Endothelial cell of umbilical vein (primary cell): Measurements from ENCODE around the gene PKNOX1. TPM values are rescaled to one million over a fixed set of nuclear protein-coding genes. Genes with fewer than 3 reads are reported as not detected.

Source experiments
- BruUV-seq: library from RNA; stranded (reverse); fragments of 400-500 nt; replicated peaks from 2 replicates; lab custom pipeline; 2021; lab: Mats Ljungman, UMichigan
- CTCF ChIA-PET: fragments of 300-600, 350-600 bp; sonication (Branson Sonifier 250); formaldehyde crosslinking; loops from one replicate; lab custom pipeline; 2021; ENCODE audit warnings: antibody characterized with exemption, inconsistent platforms; lab: Charles Lee
- POLR2A ChIA-PET: fragments of 300-600, 350-600 bp; sonication (Branson Sonifier 250); formaldehyde crosslinking; loops from one replicate; lab custom pipeline; 2021; ENCODE audit warnings: antibody characterized with exemption, inconsistent platforms; lab: Charles Lee
- DNase-seq: peaks from one replicate; pipeline ENCODE4 v3.0.0-alpha.2; 2011; ENCODE audit warnings: low read depth, low spot score
- FAIRE-seq: peaks from 2 replicates; lab custom pipeline; 2011; peaks lifted over from hg19 to GRCh38; lab: Jason Lieb, UNC
- H2AFZ ChIP-seq: 2 replicates; pipeline ENCODE4 v1.6.0; 2012; ENCODE audit warnings: low read depth, low read length, control low read depth, inconsistent platforms
- H3K27ac ChIP-seq: 2 replicates; pipeline ENCODE4 v1.5.1; 2011; ENCODE audit warnings: low read depth, mild to moderate bottlenecking, control low read depth, low read length, moderate library complexity; ENCODE audit not compliant: insufficient read depth
- H3K27me3 ChIP-seq, 2 experiments: 2 replicates each; pipeline versions ENCODE4 v1.6.0 to v1.6.1; 2011; ENCODE audit warnings: low read length in 2 of 2, mixed read lengths in 1 of 2; ENCODE audit not compliant: control insufficient read depth in 2 of 2, insufficient read depth in 2 of 2
- H3K36me3 ChIP-seq, 2 experiments: 2 replicates in 1 of 2; 3 replicates in 1 of 2; pipeline ENCODE4 v1.5.1; 2011; ENCODE audit warnings: low read length in 2 of 2, mild to moderate bottlenecking in 1 of 2, moderate library complexity in 1 of 2; ENCODE audit not compliant: control insufficient read depth in 2 of 2, insufficient read depth in 2 of 2; ENCODE audit errors: extremely low read depth in 1 of 2
- H3K4me1 ChIP-seq: 3 replicates; pipeline ENCODE4 v1.5.1; 2011; ENCODE audit warnings: mild to moderate bottlenecking, low read length; ENCODE audit not compliant: control insufficient read depth, insufficient read depth; ENCODE audit errors: extremely low read depth
- H3K4me2 ChIP-seq: 2 replicates; pipeline ENCODE4 v1.6.1; 2011; ENCODE audit warnings: low read length, control low read depth, mixed read lengths; ENCODE audit not compliant: insufficient read depth
- H3K4me3 ChIP-seq, 3 experiments: fragments of 200-600 bp in 1 of 3; sonication (generic), shearing (Covaris generic) in 1 of 3; replicated peaks in 1 of 3; 2 replicates each; pipeline ENCODE4 v1.5.1; 2011 to 2016; ENCODE audit warnings: control low read depth in 3 of 3, low read length in 3 of 3, mild to moderate bottlenecking in 2 of 3, inconsistent platforms in 1 of 3, low read depth in 1 of 3, moderate library complexity in 1 of 3; ENCODE audit not compliant: insufficient read depth in 1 of 3
- H3K79me2 ChIP-seq: 2 replicates; pipeline ENCODE4 v1.6.0; 2012; ENCODE audit warnings: low read length, inconsistent platforms; ENCODE audit not compliant: control insufficient read depth, insufficient read depth
- H3K9ac ChIP-seq: replicated peaks from 2 replicates; pipeline ENCODE3; 2011; ENCODE audit warnings: low read length, control low read depth; ENCODE audit not compliant: insufficient read depth; ENCODE audit errors: extremely low read depth
- H3K9me1 ChIP-seq: replicated peaks from 3 replicates; pipeline ENCODE4 v1.6.0; 2011; ENCODE audit warnings: mild to moderate bottlenecking, low read length; ENCODE audit not compliant: control insufficient read depth, insufficient read depth; ENCODE audit errors: extremely low read depth
- H3K9me3 ChIP-seq: replicated peaks from 2 replicates; pipeline ENCODE4 v1.5.1; 2012; ENCODE audit warnings: low read length, inconsistent platforms; ENCODE audit not compliant: control insufficient read depth, insufficient read depth
- H4K20me1 ChIP-seq: replicated peaks from 2 replicates; pipeline ENCODE3; 2011; ENCODE audit warnings: mild to moderate bottlenecking, low read length; ENCODE audit not compliant: control insufficient read depth, insufficient read depth; ENCODE audit errors: extremely low read depth
- CTCF ChIP-seq, 2 donors: IDR thresholded peaks; 1 replicate in 1 of 2; 2 replicates in 1 of 2; pipeline ENCODE4 v1.5.1; 2011; ENCODE audit warnings: low read length in 2 of 2, mild to moderate bottlenecking in 2 of 2, moderate library complexity in 2 of 2, control low read depth in 1 of 2, inconsistent platforms in 1 of 2, low read depth in 1 of 2; ENCODE audit not compliant: insufficient read depth in 1 of 2; ENCODE audit errors: extremely low read depth in 1 of 2
- EZH2 ChIP-seq: IDR thresholded peaks from 2 replicates; pipeline ENCODE4 v1.6.1; 2012; ENCODE audit warnings: borderline replicate concordance, low read depth, mild to moderate bottlenecking, moderate library complexity, low read length, inconsistent platforms; ENCODE audit not compliant: severe bottlenecking
- FOS ChIP-seq: IDR thresholded peaks from 2 replicates; pipeline ENCODE4 v1.6.1; 2011; ENCODE audit warnings: mild to moderate bottlenecking, low read length, moderate library complexity, borderline replicate concordance; ENCODE audit not compliant: insufficient read depth
- GATA2 ChIP-seq: IDR thresholded peaks from 2 replicates; pipeline ENCODE4 v1.7.0; 2011; ENCODE audit warnings: low read depth, mild to moderate bottlenecking, moderate library complexity, mixed read lengths, low read length; ENCODE audit not compliant: insufficient read length, insufficient read depth
- JUN ChIP-seq: IDR thresholded peaks from 2 replicates; pipeline ENCODE4 v1.6.1; 2011; ENCODE audit warnings: borderline replicate concordance, low read depth; ENCODE audit not compliant: insufficient read length, insufficient read depth
- MAX ChIP-seq: IDR thresholded peaks from 2 replicates; pipeline ENCODE4 v1.6.1; 2011; ENCODE audit not compliant: insufficient read depth, insufficient read length
- MYC ChIP-seq: IDR thresholded peaks from one replicate; pipeline ENCODE4 v1.6.1; 2011; ENCODE audit warnings: mild to moderate bottlenecking, low read depth, low read length
- POLR2A ChIP-seq: IDR thresholded peaks from 2 replicates; pipeline ENCODE4 v1.6.1; 2012; ENCODE audit warnings: low read depth, mild to moderate bottlenecking, control low read depth, low read length
- POLR2AphosphoS5 ChIP-seq: IDR thresholded peaks from 2 replicates; pipeline ENCODE4 v1.6.1; 2012; ENCODE audit warnings: low read depth, mild to moderate bottlenecking, control low read depth, low read length, moderate library complexity; ENCODE audit not compliant: insufficient read depth
- dilution Hi-C: fragments of 300-500 bp; cut with MboI; formaldehyde crosslinking; loops from one replicate; pipeline ENCODE4 v1.15.0; 2019; ENCODE audit warnings: low sequenced_read_pairs; ENCODE audit not compliant: extremely low pct_ligation_motif_present
- intact Hi-C: fragments of 100-400 bp; cut with micrococcal nuclease; formaldehyde crosslinking; loops from one replicate; pipeline ENCODE4 v1.10.0; 2022
- polyA plus RNA-seq, 4 experiments: library from polyadenylated mRNA; depleted of rRNA in 3 of 4; stranded (reverse) in 3 of 4; unstranded in 1 of 4; fragments of >200 nt; gene quantifications; 2 replicates each; pipeline versions ENCODE4 v1.2.1 to v1.2.3, GENCODE V29; 2011 to 2012; ENCODE audit warnings: missing spikeins in 1 of 4
- total RNA-seq: library from RNA; stranded (reverse); gene quantifications from 2 replicates; pipeline ENCODE4 v1.2.3, GENCODE V29; 2021

Gene PKNOX1
- total and polyA plus RNA-seq, 2 donors (not counting 3 experiments of a cell fraction or from before 2014, with no cell fraction given), result 16.6 to 23.6 TPM

GRCh38 chr21:43031121-43031619, 56.8 kb downstream of the PKNOX1 start:
- no peak for DNase-seq
- dilution Hi-C loops, result no loop called here

More at GRCh38 chr21:43031121-43031619, 56.8 kb downstream of the PKNOX1 start:
- ChIA-PET POLR2A (no interaction called here), CTCF (no interaction called here)
- intact Hi-C loops, result no loop called here
- H3K4me1 ChIP-seq, result peaks cover 16% of the 10 kb centered on the region
- no peaks in the 10 kb centered on the region for H3K9me1 ChIP-seq
- H3K79me2 ChIP-seq, result no peaks in the 10 kb centered on the region
- H3K9ac ChIP-seq, result no peak overlapping the region
- H3K27ac ChIP-seq, result no peak overlapping the region
- H3K36me3 ChIP-seq, result peaks cover 6 to 7% of the 10 kb centered on the region in 2 experiments
- H3K4me3 ChIP-seq, result no peak overlapping the region
- no peak overlapping the region for H2AFZ ChIP-seq
- no peaks in the 10 kb centered on the region for H4K20me1 ChIP-seq
- H3K9me3 ChIP-seq, result no peaks in the 10 kb centered on the region
- no peak for FAIRE-seq
- no TSS peak for BruUV-seq
- H3K4me2 ChIP-seq, result no peak overlapping the region
- no peaks in the 10 kb centered on the region for H3K27me3 ChIP-seq
- TF ChIP-seq MYC (no peak), EZH2 (no peak), GATA2 (no peak), POLR2A (no peak), FOS (no peak), CTCF (IDR thresholded peaks at IDR 0.05; ENCODE audit: extremely low read depth in 1 of 2, insufficient read depth in 1 of 2, low read depth in 1 of 2, low read length in 2 of 2) (no peak), JUN (no peak), POLR2AphosphoS5 (no peak), MAX (no peak)
